Prostate gland (tissue), 2 donors: ENCODE data around the gene OTUB2. TPM values are rescaled to one million over a fixed set of nuclear protein-coding genes. Genes with fewer than 3 reads are reported as not detected.

Experiments
- DNase-seq: peaks from one replicate; pipeline ENCODE4 v3.0.0-alpha.2; 2019; ENCODE audit warnings: low spot score
- H3K27ac ChIP-seq, 2 donors: fragments of 200-600 bp; sonication (generic); 2 replicates each; pipeline ENCODE4 v1.5.1; 2017 to 2019
- H3K27me3 ChIP-seq: fragments of 200-600 bp; sonication (generic); replicated peaks from 2 replicates; pipeline ENCODE4 v1.5.1; 2019; ENCODE audit not compliant: insufficient read depth
- H3K36me3 ChIP-seq, 2 donors: fragments of 200-600 bp; sonication (generic); 1 replicate in 1 of 2; 2 replicates in 1 of 2; pipeline versions ENCODE4 v1.5.1 to v1.8.1; 2017 to 2019
- H3K4me1 ChIP-seq: fragments of 200-600 bp; sonication (generic); replicated peaks from 2 replicates; pipeline ENCODE4 v1.5.1; 2019
- H3K4me3 ChIP-seq, 2 donors: fragments of 200-600 bp; sonication (generic); 2 replicates each; pipeline ENCODE4 v1.5.1; 2017 to 2019
- H3K9me3 ChIP-seq: fragments of 200-600 bp; sonication (generic); 2 replicates; pipeline ENCODE4 v1.5.1; 2017
- POLR2A ChIP-seq: fragments of 450-650 bp; IDR thresholded peaks from one replicate; pipeline ENCODE4 v1.6.1; 2016; ENCODE audit warnings: antibody characterized with exemption, mild to moderate bottlenecking
- POLR2AphosphoS5 ChIP-seq: sonication (generic); formaldehyde crosslinking; IDR thresholded peaks from one replicate; pipeline ENCODE4 v1.6.1; 2017; ENCODE audit warnings: antibody characterized with exemption
- WGBS: methylation state at CpG from one replicate; pipeline ENCODE4 v1.1.5; 2018; 5-methylcytosine and 5-hydroxymethylcytosine counted together
- intact Hi-C: fragments of 100-400 bp; cut with DNase I; formaldehyde crosslinking; loops from one replicate; pipeline ENCODE4 v1.14.2; 2022
- total RNA-seq, 2 donors: library from RNA; depleted of rRNA; stranded (reverse); fragments of >200 nt; gene quantifications; one replicate each; pipeline ENCODE4 v1.1.0, GENCODE V29; 2016
- TF ChIP-seq, protein P1 (sequence below), 4 experiments: fragments of 200-600 bp in 2 of 4; fragments of 450-650 bp in 2 of 4; sonication (generic) in 2 of 4; IDR thresholded peaks; 1 replicate in 3 of 4; 2 replicates in 1 of 4; pipeline ENCODE4 v1.5.1; 2016 to 2019; ENCODE audit warnings: antibody characterized with exemption in 4 of 4, mild to moderate bottlenecking in 2 of 4, moderate library complexity in 2 of 4

The OTUB2 gene
- total RNA-seq, 2 donors from 2014 or later, result 1.5 to 3.0 TPM

DNA sequence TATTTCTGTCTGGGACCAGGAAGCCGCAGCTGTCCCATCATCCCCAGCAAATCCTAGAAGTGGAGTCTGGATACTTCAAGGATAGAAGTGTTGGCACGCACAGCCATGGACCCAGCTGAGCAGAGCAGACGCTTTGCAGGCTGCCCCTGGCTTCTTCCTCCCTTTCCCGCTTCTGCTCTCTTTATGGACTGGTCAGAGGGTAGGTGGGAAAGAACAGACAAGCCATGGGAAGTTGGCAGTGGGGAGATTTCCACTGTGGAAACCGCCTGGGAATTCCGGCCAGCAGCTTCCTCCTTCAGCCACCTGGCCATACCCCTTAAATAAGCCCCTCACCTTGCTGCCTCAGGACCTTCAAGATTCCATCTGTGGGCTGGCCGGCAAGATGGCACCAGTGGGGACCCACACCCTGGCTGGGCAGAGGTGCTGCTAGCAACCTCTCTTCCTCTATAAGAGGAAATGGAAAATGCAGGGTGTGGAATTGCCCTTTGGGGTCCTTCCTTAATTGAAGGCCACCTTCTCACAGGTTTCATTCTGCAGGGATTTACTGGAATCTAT lies 20.6 kb downstream of the OTUB2 start:
- Histone ChIP-seq H3K9me3 (no peaks in the 10 kb centered on the region), H3K4me1 (no peaks in the 10 kb centered on the region), H3K27ac (no peak overlapping the region), H3K27me3 (no peaks in the 10 kb centered on the region), H3K36me3 (peaks cover 3 to 33% of the 10 kb centered on the region in 2 donors), H3K4me3 (no peak overlapping the region)
- no peak for DNase-seq
- WGBS, result 85% methylated on average over 7 of the region's 7 CpGs
- intact Hi-C loops, result no loop called here
- TF ChIP-seq, protein P1, sequence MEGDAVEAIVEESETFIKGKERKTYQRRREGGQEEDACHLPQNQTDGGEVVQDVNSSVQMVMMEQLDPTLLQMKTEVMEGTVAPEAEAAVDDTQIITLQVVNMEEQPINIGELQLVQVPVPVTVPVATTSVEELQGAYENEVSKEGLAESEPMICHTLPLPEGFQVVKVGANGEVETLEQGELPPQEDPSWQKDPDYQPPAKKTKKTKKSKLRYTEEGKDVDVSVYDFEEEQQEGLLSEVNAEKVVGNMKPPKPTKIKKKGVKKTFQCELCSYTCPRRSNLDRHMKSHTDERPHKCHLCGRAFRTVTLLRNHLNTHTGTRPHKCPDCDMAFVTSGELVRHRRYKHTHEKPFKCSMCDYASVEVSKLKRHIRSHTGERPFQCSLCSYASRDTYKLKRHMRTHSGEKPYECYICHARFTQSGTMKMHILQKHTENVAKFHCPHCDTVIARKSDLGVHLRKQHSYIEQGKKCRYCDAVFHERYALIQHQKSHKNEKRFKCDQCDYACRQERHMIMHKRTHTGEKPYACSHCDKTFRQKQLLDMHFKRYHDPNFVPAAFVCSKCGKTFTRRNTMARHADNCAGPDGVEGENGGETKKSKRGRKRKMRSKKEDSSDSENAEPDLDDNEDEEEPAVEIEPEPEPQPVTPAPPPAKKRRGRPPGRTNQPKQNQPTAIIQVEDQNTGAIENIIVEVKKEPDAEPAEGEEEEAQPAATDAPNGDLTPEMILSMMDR (IDR thresholded peaks at IDR 0.05), result no peak
- TF ChIP-seq POLR2A (no peak), POLR2AphosphoS5 (no peak)

DNA sequence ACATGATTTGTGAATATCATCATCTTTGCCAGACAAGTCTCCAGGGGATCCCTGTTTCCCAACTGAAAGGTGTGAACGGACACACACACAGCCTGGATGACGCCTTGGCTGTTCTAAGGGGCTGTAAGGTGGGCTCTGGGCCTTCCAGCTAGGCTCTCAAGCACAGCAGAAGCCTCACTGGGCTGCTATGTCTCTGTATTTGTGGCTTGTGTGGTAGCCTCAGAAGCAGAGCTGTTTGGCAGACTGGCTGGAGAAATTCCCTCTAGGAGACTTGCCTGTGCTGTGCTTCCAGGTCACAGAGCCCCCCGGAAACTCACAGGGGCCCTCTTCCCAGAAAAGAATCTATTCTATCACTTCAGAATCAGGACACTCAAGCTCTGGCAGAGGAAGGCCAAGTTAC lies 21.4 kb downstream of the OTUB2 start:
- WGBS, result 94% methylated on average over 3 of the region's 3 CpGs
- no peaks in the 10 kb centered on the region for H3K27me3 ChIP-seq
- no peak overlapping the region for H3K4me3 ChIP-seq
- no peaks in the 10 kb centered on the region for H3K4me1 ChIP-seq
- intact Hi-C loops, result no loop called here
- no peak overlapping the region for H3K27ac ChIP-seq
- H3K9me3 ChIP-seq, result no peaks in the 10 kb centered on the region
- no peak for TF ChIP-seq POLR2A
- TF ChIP-seq, protein P1 (IDR thresholded peaks at IDR 0.05), result no peak
- no peak for TF ChIP-seq POLR2AphosphoS5
- H3K36me3 ChIP-seq, result peaks cover 3 to 33% of the 10 kb centered on the region in 2 donors
- no peak for DNase-seq

DNA sequence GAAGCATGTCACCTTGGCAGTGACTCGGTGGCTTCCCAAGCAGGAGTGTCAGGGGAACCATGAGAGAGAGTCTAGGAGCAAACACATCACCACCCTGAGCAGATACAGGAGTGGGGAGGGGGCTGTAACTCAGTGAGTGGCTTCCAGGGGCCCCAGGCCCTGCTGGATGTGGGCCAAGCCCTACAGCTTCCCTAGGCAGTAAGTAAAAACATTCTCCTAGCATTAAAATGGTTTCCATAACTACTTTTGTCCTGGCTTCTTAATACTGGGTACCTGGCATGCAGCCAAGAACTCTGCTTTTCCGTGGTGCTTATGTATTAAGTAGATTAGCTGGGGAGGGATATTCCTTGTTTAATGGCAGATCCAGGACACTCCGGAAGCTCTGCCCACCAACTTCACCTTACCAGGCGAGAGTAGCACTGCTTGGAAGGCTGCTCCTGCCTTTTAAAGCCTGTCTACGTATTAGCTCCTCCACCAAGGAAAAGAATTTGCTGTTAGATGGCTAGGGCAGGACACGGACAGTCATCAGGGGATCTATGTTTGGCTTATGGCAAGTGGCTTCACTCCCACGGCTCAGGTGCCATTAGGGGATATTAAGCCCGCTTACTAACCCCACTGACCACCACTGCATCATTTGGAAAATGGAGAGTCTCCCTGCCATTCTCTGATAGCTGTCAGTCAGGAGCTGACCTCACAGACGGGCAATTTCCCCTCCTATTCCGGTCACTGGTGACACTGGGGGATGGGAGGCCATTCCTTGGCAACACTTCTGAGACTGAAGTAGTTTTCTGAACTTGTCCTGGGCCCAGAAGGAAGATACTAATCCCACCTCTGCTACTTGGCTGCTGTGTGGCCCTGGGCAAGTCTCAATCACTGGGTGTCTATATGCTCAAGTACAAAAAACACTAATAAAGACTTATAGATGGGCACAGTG lies 22.8 kb downstream of the OTUB2 start:
- WGBS, result 66% methylated on average over 10 of the region's 10 CpGs
- no peak for DNase-seq
- Histone ChIP-seq H3K36me3 (peaks cover 3 to 34% of the 10 kb centered on the region in 2 donors), H3K4me1 (no peaks in the 10 kb centered on the region), H3K27me3 (no peaks in the 10 kb centered on the region), H3K27ac (no peak overlapping the region), H3K4me3 (no peak overlapping the region), H3K9me3 (no peaks in the 10 kb centered on the region)
- intact Hi-C loops, result no loop called here
- TF ChIP-seq, protein P1 (IDR thresholded peaks at IDR 0.05), result no peak
- TF ChIP-seq POLR2A (no peak), POLR2AphosphoS5 (no peak)

DNA sequence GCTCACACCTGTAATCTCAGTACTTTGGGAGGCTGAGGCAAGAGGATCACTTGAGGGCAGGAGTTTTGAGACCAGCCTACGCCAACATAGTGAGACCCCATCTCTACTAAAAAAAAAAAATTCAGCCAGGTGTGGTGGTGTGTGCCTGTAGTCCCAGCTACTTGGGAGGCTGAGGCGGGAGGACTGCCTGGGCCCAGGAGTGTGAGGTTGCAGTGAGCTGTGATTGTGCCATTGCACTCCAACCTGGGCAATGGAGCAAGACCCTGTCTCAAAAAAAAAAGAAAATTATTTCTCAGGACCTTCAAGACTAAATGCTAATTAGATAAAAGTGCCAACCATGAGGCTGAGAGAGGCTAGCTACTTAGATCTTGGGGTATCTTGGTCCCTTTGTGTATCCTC lies 23.5 kb downstream of the OTUB2 start:
- H3K27ac ChIP-seq, result no peak overlapping the region
- WGBS, result 100% methylated on average over 2 of the region's 2 CpGs
- TF ChIP-seq POLR2AphosphoS5, result no peak
- TF ChIP-seq, protein P1 (IDR thresholded peaks at IDR 0.05), result no peak
- no peak for TF ChIP-seq POLR2A

More for the DNA sequence above, 23.5 kb downstream of the OTUB2 start:
- Histone ChIP-seq H3K27me3 (no peaks in the 10 kb centered on the region), H3K9me3 (no peaks in the 10 kb centered on the region), H3K36me3 (peaks cover 3 to 41% of the 10 kb centered on the region in 2 donors), H3K4me1 (no peaks in the 10 kb centered on the region), H3K4me3 (no peak overlapping the region)
- intact Hi-C loops, result no loop called here
- no peak for DNase-seq
